Amniotic stem cell (primary cell): ENCODE results near the gene MIB1.

Experiments
- DNase-seq: peaks from one replicate; lab custom pipeline; 2025; lab: John Stamatoyannopoulos, UW

MIB1 gene

DNA sequence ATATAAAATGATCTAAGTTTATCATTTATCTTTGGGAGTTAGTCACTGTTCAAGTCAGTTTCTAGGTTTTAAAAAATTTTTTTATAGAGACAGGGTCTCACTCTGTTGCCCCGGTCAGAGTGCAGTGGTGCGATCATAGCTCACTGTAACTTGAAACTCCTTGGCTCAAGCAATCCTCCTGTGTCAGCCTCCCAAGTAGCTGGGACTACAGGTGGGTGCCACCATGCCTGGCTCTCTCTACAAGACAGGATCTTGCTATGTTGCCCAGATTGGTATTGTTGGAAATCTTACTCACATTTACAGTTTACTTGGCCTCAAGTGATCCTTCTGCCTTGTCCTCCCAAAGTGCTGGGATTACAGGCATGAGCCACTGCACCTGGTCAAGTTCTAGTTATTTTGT is 74.5 kb downstream of the MIB1 start:
- no peak for DNase-seq

DNA sequence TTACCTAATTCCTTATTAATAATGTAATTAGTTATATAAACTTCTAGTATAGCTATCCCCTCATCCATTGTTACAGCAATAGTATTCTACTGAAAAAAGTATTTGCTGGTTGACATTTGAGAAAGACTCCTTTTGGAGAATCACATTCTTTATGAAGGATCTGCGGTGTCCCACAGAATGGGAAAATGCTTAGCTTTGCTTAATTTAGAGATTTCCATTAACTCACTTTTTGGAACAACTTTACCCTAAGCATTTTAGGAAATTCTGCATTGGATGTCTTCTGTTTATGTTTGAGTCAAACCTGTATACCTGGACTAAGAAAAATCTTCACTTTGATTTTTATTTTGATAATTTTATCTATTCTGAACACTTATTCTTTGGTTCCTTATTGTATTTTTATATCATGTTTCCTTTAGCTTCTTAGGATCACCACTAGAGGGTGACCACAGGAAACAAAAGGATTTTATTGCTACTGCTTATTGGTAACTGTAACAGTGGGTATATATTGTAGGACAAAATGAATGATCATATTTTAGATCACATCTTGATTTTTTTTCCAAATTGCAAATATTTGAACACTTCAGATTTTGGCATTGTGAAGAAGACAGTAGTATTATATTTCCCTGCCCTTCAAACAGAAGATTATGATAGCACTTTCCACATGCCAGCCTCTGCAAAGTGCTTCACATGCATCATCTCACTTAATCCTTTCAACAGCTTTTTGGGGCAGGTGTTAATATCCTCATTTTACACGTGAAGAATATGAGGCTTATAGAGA is 79.6 kb downstream of the MIB1 start:
- DNase-seq: no peak

DNA sequence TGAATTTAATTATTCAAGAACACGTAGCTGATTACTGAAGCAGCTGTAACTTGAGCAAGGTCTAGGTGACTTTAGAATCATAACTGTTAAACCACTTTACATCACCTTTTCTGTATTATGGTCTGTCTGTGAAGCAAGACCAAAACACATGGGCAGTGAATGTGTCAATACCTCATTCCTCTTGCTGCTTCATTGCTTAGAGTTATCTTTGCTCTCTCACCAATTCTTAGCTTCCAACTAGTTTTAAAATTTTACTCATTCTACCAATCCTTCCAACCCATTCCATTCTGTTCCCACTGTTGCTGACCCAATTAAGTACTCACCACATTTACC is 80.2 kb downstream of the MIB1 start:
- no peak for DNase-seq

DNA sequence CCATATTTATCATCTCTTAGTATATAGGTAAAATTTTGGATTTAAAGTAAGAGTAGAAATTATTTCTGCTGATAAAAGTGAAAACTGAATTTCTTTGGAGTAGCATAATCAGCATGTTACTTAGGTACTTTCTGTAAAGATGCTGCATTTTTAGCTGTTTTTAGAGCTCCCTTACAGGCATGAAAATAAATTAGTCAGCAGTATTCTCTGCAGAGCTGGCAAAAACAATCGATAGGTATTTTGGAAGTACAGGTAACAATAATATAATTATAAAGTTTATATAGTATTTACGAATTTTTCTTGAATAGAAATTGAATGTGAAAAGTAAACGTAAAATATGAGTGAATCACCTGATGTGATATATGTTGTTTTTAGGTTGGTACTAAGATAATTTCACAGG is 83.3 kb downstream of the MIB1 start:
- DNase-seq: no peak

DNA sequence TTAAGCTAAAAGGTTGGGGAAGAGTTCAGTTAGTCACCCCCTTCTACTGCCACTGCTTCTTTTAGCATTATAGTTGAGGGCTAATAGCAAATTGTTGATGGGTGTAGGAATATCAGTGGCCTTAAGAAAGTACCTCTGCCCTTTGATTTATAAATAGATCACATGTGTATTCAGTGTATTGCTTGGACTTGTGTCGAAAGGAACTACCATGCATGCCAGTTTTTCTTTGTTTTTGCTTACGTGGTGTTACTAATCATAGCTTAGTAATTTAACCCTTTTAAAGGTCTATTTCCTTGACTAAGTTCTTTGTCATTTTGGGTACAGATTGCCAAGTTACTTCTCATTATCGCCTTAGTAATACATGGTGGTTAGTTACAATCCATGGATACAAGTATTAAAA is 85.6 kb downstream of the MIB1 start:
- DNase-seq: no peak

DNA sequence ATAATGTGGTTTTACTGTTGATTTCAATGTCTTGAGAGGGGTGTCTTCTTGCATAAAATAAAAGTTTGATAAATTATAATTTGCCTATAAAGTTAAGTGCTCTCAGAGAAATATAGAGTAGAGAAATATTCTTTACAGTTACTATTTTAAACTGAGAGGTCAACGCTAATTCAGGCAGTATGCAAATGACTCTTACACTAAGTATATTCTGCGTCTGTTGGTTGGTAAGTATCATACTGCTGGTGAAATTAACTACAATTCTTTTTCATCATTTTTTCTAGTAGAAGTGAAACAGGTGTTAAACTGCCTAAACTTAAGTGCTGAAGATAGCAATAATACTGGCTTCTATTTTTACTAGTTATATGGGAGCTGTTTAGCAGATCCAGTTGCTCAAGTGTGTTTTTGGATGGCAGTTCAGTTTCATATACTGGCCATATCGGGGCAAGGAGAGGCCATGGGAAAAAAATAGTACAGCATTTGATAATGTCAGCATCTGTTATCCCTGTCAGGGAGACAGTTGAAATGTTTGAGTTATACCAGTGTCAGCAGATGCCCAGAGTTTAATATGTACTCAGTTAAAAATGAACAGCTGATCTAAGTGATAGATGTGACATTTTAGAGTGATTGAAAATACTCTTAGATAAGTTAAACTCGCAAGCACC is 86.2 kb downstream of the MIB1 start:
- DNase-seq: no peak

DNA sequence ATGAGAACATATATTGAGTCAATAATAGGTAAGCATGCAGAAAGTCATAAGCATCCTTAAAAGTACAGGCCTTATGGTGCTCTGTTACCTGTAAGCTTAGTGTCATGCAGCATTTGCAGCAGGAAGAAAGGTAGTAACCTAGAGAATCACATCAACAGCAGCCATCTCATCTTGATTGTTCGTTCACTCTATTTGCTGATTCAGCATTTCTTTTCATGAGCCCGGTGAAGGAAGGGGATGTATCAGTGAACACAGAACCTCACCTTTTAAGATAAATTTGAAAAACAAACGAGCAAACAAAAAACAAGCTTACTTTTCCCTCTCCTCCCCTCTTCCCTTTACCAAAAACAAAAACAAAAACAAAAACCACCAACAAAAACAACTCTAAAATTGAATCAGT is 89.9 kb downstream of the MIB1 start:
- DNase-seq: no peak

DNA sequence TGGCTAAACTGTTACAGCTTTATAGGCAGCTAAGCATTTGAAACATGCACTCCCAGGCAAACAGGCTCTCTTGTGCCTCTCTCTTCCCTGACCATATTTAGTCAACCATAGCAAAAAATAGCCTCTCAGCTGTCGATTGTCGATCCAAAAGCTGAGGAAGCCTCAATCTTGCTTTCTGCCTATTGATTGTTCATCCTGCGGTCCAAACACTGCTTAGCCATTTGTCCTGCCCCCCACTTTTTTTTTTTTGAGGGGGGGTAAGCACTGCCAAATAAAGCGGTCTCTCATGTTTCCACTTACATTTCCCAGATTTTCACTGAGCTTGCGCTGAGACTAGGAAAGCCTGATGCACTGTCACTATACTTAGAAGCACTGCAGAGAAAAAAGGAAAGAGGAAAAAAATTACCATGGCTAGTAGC is 90.8 kb downstream of the MIB1 start:
- DNase-seq: no peak

DNA sequence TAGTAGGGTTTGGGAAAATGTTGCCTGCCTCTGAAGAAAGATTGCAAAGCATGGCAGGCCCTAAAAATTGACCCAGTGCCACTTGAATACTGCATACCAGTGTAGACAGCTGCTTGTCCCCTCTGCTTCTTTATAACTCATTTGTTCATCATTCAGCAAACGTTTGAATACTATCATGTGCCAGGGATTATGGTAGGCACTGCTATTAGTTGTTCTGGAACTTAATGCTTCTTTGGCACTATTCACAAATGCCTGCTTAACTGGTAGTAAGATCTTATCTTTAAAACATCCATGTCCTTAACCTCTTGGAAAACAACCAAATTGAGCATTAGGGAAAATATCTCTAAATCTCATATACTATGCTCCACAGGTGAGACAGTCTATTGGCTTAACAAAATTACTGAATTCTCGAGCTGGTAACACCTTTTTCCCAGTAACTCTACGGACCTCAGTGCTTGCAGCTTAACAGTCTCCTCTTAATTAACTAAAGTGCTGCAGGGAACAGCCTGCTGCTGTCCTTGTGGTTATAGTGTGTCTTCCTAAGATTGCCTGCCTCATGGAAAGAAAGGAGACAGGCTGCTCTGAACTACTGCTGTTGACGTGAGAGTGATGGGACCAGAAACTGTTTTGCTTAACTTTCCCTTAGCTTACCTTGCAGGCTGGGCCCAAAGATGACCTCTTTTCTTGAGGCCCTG is 93.2 kb downstream of the MIB1 start:
- no peak for DNase-seq

DNA sequence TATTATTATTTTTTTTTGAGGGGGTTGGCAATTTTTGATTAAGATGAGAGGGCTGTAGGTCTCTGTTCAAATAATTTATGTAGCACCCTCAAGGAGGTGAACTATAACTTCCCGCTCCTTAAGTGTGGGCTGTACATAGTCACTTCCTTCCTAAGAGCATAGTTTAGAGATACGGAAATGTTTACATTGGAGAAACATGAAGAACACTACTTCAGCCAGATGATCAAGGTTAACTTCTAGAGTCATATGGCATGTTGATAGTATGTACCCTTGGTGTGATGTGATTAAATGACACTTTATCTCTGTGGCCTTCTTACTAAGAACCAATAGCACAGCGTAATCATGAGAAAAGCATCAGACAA is 93.7 kb downstream of the MIB1 start:
- no peak for DNase-seq

DNA sequence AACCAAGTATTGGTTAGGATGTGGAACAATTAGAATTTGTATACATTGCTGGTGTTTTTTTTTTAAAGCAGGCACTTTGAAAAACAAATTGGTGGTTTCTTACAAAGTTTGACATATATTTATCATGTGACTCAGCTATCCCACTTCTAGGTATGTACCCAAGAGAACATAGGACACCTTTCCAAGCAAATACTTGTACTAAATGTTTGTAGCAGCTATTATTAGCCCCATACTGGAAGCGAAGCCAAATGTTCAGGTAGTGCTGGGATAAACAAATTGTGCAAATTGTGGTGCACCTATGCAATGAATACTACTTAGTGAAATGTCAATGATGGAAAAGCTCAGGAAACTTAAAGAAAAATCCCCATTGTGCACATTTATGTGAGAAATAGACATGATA is 101.0 kb downstream of the MIB1 start:
- DNase-seq: no peak

DNA sequence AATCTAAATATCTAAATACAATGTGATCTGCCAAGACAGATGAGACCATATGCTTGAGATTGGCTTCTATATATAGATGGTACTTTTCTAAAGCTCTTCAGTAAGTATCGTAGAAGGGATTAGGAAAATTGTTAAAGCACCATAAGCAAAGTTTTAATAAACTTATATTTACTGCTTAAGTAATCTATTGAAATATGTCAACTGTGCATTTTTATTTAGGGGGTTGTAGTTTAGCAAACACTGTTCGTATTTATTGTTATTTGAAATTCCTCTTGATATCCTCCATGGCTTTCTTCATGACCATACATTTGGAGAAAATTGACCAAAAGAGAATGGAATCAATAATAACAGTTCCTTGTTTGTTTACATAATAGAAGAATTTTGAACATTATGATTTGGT is 102.7 kb downstream of the MIB1 start:
- no peak for DNase-seq

DNA sequence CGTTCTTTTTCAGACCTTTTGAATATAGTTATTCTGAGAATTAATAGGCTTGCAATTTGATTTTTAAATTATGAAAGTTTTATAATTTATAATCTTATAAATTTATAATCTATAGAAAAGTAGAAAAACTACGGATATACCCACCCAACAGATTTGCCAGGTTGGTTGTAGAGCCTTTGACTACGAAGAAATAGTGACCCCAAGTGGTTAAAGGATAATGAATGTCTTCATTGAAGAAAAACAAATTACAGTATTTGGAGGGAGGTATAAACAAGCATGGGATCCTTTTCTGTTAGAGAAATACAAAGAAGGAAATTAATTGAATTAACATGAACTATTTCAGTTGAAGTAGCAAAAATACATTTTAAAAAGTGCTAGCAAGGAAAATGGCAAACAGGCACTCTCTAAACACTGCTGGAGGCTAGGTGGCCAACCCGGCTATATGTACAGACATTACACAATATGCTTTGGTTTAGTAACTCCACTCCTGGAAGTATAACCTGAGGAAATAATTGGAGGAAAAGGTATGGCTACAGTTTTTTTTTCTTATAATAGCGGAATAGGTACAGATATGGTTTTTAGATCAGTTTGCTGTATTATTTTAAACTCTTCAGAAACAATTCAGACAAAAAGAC is 110.9 kb downstream of the MIB1 start:
- DNase-seq: no peak

DNA sequence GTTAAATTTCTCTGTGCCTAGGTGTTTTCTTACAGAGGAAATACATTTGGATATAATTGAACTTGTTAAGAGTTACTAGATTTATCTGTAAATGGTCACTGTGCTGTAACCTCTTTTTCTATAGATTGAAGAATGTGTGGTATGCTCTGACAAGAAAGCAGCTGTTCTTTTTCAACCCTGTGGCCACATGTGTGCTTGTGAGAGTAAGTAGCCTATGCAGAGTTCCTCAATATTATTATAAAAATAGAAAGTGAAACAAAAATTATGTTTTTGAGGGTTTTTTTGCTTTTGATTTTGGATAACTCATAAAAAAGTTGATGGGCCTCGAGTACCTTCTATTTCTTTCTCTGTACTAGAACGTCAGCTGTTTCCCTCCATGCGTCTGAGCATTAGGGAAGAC is 112.4 kb downstream of the MIB1 start:
- DNase-seq: no peak

DNA sequence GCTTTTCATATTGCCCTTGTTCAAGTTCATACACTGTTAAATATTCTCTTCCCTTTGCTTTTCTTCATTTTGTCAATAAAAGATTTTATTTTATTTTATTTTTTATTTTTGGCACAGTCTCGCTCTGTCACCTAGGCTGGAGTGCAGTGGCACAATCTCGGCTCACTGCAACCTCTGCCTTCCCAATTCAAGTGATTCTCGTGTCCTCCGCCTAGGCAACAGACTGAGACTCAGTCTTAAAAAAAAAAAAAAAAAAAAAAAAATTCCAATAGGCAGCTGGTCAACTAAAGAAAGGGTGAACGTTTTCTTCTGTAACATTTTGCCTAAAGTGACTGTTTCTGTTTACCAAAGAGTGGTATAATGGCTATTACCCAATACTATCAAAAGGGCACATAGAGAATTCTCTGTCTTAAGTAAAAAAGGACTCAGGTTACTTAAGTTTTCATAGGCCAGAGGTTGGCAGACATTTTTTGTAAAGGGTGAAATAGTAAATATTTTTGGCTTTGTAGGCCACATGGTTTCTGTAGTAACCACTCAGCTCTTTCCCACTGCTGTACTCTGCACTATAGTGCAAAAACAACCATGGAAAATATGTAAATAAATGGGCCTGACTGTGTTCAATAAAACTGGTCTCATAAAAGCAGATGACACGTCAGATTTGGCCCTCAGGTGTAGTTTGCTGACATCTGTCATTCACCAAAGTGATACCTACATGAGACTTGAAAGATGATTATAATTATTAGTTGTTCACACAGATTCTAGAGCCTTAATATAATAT is 113.4 kb downstream of the MIB1 start:
- DNase-seq: no peak

DNA sequence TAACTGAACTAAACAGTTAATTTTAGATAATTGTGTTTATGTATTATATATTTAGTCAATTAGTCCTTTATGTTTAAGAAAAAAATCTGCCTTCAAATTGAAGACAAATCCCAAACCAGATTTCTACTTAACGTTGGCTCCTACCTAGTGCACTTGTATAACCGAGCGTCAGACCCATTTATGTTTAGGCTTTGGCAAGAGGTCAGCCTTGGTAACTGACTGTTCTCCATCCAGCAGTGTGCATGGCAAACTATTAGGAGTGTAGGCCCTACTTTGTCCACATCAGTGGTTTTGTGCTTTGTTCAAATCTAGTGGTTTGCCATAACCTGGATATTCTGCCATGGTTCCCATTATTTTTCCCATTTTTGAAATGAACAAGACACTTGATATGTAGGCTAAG is 114.8 kb downstream of the MIB1 start:
- no peak for DNase-seq

DNA sequence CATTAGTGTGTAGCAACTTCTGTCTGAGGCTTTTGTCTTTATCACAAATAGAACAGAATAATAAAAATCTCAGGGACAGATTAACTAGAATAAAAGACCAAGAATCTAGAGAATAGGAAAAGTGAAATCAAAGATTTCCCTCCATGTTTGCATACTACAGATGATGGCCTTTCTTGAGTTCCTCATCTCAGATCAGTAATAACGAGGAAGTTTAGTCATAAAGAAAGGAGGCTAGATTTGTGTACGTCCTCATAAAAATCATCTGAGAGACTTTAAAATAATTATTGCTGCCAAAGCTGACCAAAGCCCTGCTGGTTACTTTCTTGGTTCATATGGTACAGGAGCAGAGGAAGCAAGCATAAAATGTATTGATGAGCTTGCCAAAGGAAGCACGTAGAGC is 117.3 kb downstream of the MIB1 start:
- no peak for DNase-seq

DNA sequence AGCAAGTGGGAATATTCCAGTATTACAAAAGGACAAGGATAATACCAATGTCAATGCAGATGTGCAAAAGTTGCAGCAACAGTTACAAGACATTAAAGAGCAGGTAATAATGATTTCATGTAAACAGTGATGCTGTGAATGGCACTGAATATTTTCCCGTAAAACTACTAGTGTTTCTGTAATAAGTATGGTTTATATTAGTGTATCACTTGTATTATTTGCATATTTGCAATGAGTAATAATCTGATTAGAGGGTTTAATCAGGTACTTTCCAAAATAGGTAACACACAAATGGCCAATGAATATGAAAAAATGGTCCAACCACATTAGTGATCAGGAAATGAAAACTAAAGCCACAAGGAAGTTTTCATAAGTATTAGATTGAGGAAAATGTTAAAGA is 118.0 kb downstream of the MIB1 start:
- no peak for DNase-seq

DNA sequence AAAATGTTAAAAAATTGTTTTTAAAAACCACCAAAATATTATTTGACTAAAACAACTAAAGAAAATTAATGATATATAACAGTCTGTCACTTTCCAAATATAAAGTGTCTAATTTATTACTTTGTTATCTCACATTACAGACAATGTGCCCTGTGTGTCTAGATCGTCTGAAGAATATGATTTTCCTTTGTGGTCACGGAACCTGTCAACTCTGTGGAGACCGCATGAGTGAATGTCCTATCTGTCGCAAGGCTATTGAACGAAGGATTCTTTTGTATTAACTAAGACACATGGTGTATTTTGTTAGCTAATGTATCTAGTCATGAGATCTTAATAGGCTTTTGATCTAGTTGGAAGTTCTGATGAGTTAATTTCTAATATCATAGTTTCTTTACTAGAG is 123.8 kb downstream of the MIB1 start:
- no peak for DNase-seq

DNA sequence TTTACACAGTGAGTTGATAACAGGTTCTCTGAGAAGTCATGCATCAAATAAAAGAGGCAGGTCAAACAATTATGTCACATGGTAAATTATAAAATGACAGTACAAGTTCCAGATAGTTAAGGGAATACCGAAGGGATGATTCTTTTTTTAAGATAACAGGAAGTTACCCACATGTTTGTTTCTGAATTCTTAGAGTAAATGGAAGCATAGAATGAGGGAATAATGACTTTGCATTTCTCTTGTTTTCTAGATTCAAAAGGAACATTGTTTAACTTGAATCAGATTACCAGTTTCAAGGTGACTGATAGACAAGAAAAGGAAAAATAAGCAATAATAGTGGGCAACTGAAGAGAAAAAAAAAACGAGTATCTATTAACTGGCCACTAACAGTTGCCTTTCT is 124.5 kb downstream of the MIB1 start:
- no peak for DNase-seq

DNA sequence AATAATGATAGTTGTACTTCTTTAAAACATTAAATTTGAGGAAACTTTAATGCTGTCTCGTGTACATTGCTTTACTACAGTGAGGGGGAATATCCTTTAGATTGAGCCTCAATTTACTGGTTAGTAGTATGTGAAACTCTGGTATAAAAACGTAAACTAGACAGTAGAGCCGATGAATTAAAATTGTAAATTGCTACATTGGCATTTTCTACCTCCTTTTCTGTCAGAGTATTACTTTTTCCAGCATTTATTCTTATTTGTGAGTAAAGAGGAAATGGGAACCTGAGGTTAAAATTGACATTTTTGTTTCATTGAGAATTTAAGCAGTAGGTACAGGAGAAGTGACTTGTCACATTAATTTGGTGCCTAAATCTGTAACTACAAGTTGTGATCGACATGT is 128.2 kb downstream of the MIB1 start:
- no peak for DNase-seq

DNA sequence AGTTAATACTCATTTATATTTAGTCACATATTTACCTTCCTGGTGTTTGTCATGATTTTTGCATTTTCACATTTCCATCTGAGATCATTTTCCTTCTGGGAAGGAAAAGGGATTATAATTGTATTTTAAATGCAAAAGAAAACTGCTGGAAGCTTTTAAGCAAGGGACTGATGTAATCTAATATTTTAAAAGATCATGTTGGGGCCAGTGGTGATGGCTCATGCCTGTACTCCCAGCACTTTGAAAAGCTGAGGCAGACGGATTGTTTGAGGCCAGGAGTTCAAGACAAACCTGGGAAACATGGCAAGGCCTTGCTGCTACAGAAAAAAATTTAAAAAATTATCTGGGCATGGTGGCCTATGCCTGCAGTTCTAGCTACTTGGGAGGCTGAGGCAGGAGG is 149.0 kb downstream of the MIB1 start:
- no peak for DNase-seq
